Right lobe of liver (tissue), 4 donors: Measurements from ENCODE around the gene CPB2.

Experiments
- POLR2A ChIP-seq: fragments of 450-650 bp; IDR thresholded peaks from one replicate; pipeline ENCODE4 v1.6.1; 2017; ENCODE audit warnings: antibody characterized with exemption, mild to moderate bottlenecking
- TF ChIP-seq, protein P1 (sequence below), 4 donors: fragments of 200-600 bp in 3 of 4; fragments of 450-650 bp in 1 of 4; IDR thresholded peaks; one replicate each; pipeline versions ENCODE4 v1.5.1 to v1.8.0; 2016 to 2022; ENCODE audit warnings: antibody characterized with exemption in 4 of 4, mild to moderate bottlenecking in 2 of 4
- donor health status: DM: no; HTN: no; CAD: no.
- donor health status: DM: no; HTN: no; CAD: no.
- donor health status: DM: no; HTN: yes; CAD: no.

DNA sequence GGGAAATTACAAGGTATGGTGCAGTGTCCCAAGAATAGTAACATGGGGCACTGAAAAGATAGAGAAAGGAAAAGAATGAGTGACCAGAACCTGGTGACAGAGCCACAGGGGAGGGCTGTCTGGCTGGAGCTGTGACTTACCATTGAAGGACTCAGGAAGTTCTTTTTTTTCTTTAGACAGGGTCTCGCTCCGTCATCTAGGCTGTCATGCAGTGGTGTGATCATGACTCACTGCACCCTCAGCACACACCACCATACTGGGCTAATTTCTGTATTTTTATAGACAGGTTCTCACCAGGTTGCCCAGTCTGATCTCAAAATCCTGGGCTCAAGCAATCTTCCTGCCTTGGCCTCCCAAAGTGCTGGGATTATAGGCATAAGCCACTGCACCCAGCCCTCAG is 8.8 kb upstream of the CPB2 start:
- TF ChIP-seq, protein P1, sequence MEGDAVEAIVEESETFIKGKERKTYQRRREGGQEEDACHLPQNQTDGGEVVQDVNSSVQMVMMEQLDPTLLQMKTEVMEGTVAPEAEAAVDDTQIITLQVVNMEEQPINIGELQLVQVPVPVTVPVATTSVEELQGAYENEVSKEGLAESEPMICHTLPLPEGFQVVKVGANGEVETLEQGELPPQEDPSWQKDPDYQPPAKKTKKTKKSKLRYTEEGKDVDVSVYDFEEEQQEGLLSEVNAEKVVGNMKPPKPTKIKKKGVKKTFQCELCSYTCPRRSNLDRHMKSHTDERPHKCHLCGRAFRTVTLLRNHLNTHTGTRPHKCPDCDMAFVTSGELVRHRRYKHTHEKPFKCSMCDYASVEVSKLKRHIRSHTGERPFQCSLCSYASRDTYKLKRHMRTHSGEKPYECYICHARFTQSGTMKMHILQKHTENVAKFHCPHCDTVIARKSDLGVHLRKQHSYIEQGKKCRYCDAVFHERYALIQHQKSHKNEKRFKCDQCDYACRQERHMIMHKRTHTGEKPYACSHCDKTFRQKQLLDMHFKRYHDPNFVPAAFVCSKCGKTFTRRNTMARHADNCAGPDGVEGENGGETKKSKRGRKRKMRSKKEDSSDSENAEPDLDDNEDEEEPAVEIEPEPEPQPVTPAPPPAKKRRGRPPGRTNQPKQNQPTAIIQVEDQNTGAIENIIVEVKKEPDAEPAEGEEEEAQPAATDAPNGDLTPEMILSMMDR (IDR thresholded peaks at IDR 0.05) = no peak
- TF ChIP-seq POLR2A = no peak
